ELF-1 (cell line): Measurements from ENCODE around the gene MAP1LC3B2.

Experiments used
- DNase-seq: peaks from one replicate; pipeline ENCODE4 v3.0.0-alpha.2; 2016; ENCODE audit warnings: low read depth, low spot score

Gene MAP1LC3B2

DNA sequence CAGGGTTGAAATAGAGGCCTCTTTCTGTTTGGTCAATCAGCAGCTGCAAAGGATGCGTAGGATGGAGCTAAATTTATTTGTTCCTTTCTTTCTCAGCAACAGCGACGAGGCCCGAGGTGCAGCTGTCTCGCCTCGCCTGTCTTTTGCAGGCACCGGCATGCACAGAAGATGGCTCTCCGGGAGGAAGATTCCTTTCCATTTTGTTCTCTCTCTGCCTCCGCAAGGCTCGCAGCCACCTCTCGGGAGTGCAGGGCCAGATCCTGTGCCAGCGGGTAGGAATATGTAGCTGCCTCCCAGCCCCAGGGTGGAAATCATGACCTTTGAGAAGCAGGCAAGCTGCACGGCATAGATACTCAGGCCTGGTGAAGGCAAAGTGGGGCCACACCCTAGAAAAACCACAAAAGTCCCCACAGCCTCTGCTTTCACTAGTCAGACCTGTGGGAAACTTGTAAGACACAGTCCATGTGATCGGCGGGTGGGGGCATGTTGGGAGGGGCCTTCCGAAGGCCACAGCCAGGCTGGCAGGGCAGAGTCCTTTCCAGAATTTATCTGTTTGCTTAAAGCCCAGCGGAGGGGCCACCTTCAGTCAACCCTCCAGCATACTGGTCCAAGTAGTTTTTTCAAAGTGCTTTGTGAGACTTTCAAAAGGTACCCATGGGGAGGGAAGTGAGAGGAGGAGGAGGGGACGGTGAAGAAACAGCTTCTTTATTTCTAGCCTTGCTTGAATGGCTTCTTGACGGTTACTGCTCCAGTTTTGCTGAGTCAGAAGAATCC, at the start of gene MAP1LC3B2:
TSS of gene MAP1LC3B2 (plus strand) at position 220 of the 774 bp plus-strand sequence. CDS start 16,562 bp downstream, outside the sequence.
- peak; percentile 47 for DNase-seq

DNA sequence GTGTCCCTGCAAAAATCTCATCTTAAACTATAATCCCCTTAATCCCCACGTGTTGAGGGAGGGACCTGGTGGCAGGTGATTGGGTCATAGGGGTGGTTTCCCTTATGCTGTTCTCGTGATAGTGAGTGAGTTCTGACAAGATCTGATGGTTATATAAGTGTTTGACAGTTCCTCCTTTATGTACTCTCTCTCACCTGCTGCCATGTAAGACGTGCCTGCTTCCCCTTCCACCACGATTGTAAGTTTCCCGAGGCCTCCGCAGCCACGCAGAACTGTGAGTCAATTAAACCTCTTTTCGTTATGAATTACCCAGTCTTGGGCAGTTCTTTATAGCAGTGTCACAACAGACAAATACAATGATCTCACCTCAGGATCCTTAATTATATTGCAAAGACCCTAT, 45.2 kb upstream of the MAP1LC3B2 start:
- DNase-seq, result no peak

DNA sequence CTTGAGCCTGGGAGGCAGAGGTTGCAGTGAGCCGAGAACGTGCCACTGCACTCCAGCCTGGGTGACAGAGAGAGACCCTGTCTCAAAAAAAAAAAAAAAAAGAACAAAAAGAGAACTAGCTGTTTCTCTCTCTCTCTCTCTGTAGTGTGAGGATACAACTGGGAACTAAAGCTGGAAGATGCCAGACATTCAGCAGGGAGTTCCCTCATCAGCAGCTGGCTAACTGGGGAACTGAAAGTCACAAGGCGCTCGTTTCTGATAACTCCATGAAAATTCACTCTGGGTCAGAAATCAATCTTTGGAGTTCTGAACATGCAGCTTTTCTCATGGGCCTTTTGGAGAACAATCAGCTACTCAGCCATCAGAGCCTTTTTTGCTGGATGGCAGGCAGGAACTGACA, 43.5 kb upstream of the MAP1LC3B2 start:
- DNase-seq, result no peak

- no peak for DNase-seq
These were observed 42.5 kb upstream of the MAP1LC3B2 start for GRCh38 chr12:116516657-116517056.

GRCh38 chr12:116517431-116518045, 41.6 kb upstream of the MAP1LC3B2 start:
- no peak for DNase-seq

GRCh38 chr12:116520225-116520760, 38.9 kb upstream of the MAP1LC3B2 start:
- DNase-seq, result no peak

GRCh38 chr12:116520801-116521471, 38.2 kb upstream of the MAP1LC3B2 start:
- DNase-seq, result no peak

DNA sequence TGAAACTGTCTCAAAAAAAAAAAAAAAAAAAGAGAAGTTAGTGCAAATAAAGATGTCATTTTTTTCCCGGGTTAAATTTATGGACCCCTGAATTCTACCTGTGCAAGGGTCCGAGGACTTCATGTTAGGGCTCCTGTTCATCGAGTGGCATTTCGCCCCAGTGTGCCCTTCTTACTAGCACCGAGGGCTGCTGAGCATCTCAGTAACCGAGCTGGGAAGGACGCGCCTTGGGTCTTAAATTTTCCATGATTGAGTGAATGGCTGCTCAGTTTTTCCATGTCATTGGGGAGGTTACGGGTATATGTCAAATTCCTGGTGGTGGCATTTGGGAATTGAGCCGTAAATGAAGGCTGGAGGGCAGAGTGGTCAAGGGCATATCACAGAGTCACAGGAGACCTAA, 34.9 kb upstream of the MAP1LC3B2 start:
- no peak for DNase-seq

DNA sequence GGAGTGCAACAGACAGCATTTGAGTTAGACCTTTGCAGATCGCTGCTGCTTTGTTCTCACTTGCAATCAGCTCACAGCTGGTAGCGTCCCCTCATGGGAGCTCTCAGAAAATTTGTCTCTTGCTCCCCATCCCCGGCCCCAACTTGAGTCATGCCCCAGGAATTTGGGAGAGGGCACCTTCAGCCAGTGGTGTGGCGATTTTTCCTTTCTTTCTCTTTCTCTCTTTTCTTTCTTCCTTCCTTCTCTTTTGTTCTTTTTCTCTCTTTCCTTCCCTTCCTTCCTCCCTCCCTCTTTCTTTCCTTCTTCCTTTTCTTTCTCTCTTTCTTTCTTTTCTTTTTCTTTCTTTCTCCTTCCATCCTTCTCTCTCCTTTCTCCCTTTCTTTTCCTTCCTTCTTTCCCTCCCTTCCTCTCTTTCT, 34.2 kb upstream of the MAP1LC3B2 start:
- peak; percentile 69 for DNase-seq

- DNase-seq, result peak; percentile 48
These were observed 33.7 kb upstream of the MAP1LC3B2 start for GRCh38 chr12:116525418-116526001.

DNA sequence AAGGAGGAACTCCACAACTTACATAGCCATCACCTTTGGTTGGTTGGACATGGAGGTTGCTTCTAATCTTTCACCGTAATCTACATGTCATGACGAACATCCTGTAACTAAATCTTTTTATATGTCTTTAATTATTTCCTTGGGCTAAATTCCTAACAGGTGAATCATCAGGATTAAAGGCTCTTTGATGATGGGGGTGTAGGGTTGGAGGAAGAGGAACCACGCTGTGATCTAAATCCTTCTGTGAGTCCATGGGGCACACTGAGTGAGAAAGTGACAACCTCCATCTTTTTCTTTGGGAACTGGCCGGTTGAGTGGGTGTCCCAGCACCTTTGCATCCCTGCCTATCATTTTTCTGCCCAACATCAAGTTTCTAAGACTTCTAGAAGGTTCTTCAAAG, 31.1 kb upstream of the MAP1LC3B2 start:
- no peak for DNase-seq

- no peak for DNase-seq
These were observed 30.7 kb upstream of the MAP1LC3B2 start for GRCh38 chr12:116528498-116528897.

- no peak for DNase-seq
These were observed 30.1 kb upstream of the MAP1LC3B2 start for GRCh38 chr12:116529048-116529447.

- no peak for DNase-seq
These were observed 29.5 kb upstream of the MAP1LC3B2 start for GRCh38 chr12:116529686-116530085.

DNA sequence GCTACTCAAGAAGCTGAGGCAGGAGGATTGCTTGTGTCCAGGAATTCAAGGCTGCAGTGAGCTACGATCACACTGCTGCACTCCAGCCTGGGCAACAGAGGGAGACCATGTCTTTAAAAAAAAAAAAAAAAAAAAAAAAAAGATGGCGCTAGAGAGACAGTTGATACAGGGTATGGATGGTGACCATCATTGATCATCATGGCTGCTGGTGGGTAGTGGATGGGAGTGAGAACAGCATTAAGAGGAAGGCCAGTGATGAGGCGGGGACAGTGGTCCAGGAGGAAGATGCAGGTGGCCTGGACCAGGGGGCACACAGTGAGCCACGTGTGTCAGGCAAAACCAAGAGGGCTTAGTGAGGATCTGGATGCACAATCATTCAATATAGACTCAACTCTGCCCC, 26.8 kb upstream of the MAP1LC3B2 start:
- DNase-seq, result no peak

DNA sequence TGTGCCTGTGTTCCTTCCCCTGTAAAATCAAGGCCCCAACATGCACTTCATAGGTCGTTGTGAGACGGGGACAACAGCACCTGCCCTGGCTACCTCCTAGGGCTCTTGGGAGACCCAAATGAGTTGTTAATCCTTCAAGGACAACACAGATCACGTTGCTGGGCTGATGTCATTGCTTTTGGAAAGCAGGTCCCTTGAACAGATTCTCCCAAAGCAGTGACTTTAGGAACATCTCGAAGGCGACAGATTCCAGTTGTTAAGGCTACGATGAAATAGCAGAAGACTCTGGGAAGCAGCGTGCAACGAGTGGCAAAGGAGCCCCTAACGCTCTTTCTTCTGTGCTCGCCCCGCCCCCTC, 26.2 kb upstream of the MAP1LC3B2 start:
- DNase-seq, result peak; percentile 57

GRCh38 chr12:116533343-116534251, 25.6 kb upstream of the MAP1LC3B2 start:
- DNase-seq, result peak; percentile 85

- DNase-seq, result peak; percentile 80
These were observed 24.7 kb upstream of the MAP1LC3B2 start for GRCh38 chr12:116534311-116535121.

DNA sequence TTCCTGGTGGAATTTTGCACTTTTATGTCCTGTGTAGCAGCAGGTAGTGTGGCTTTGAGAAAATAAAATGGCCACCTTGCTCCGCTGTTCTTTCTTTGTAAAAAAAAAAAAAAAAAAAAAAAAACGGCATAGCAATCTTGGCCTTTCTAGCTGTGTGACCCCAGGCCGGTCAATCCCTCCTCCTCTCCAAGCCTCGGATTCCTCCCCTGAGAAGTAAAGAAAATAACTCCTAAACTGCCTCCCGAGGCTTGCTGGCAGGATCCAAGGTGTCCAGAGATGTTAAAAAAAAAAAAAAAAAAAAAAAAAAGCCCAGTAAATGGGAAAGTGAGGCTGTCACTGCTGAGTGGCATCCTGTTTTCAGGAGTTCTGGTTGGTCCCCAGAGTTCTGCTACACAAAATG, 23.9 kb upstream of the MAP1LC3B2 start:
- no peak for DNase-seq
